Retinal pigment epithelial cell (primary cell): ENCODE measurements around the gene SMNDC1.

Experiments used
- DNase-seq: peaks from one replicate; pipeline ENCODE4 v3.0.0-alpha.2; 2010; ENCODE audit warnings: low read depth
- H3K4me3 ChIP-seq: 2 replicates; pipeline ENCODE4 v1.5.1; 2011; ENCODE audit warnings: mild to moderate bottlenecking, low read length, control low read depth, moderate library complexity
- TF ChIP-seq, protein P1 (sequence below): conservative IDR thresholded peaks from 2 replicates; pipeline ENCODE4 v1.5.1; 2011; ENCODE audit warnings: low read depth, low read length, control low read depth, inconsistent platforms

SMNDC1 gene

DNA sequence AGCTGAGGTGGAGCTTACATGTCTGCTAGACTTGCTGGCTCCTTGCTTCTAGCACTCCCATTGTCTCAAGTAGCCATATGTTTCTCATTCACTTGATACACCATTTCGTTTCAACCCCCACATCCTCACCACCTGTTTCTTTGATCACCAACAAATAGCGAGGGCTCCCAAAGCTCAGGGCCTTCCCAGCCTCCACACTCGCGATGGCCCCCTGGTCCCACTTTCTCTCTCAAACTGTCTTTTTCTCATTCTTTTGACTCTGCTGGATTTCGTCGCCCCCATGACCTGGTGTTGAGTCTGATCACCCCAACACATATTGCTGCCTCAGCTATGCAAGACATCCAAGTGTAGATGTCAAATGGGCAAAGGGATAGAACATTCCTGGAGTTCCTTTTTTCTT lies 26.0 kb upstream of the SMNDC1 start:
- H3K4me3 ChIP-seq: no peak overlapping the region
- no peak for DNase-seq
- TF ChIP-seq, protein P1, sequence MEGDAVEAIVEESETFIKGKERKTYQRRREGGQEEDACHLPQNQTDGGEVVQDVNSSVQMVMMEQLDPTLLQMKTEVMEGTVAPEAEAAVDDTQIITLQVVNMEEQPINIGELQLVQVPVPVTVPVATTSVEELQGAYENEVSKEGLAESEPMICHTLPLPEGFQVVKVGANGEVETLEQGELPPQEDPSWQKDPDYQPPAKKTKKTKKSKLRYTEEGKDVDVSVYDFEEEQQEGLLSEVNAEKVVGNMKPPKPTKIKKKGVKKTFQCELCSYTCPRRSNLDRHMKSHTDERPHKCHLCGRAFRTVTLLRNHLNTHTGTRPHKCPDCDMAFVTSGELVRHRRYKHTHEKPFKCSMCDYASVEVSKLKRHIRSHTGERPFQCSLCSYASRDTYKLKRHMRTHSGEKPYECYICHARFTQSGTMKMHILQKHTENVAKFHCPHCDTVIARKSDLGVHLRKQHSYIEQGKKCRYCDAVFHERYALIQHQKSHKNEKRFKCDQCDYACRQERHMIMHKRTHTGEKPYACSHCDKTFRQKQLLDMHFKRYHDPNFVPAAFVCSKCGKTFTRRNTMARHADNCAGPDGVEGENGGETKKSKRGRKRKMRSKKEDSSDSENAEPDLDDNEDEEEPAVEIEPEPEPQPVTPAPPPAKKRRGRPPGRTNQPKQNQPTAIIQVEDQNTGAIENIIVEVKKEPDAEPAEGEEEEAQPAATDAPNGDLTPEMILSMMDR: no peak

DNA sequence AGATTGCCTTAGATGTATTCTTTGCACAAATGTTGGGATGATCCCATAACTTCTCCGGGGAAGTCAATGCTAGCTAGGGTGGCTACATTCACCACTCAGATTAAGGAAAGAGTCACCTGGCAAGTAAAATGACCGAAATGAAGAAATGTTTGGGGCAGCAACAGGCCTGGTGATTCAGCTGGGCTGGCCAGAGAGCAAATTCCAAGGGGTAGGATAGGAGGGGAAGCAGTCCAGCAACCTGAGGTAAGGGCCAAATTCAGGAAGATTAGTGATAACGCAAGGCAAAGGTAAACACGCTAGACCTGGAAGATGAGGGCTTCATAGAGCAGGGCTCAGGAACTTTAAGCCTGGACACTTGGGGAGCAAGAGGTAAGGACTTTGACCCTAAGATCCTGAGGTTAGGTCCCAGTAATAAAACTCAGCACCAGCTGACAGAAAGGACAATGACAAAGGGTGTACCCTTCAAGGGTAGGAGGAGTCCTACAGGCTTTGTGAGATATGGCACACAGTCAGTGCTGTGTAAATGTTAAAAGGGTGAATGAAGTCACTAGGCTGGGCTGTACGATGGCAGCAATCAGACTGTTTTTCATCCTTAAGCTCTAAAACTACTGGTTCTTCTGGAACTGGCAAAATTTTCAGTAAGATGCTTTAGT lies 22.7 kb upstream of the SMNDC1 start:
- H3K4me3 ChIP-seq: no peak overlapping the region
- TF ChIP-seq, protein P1: no peak
- DNase-seq: no peak

DNA sequence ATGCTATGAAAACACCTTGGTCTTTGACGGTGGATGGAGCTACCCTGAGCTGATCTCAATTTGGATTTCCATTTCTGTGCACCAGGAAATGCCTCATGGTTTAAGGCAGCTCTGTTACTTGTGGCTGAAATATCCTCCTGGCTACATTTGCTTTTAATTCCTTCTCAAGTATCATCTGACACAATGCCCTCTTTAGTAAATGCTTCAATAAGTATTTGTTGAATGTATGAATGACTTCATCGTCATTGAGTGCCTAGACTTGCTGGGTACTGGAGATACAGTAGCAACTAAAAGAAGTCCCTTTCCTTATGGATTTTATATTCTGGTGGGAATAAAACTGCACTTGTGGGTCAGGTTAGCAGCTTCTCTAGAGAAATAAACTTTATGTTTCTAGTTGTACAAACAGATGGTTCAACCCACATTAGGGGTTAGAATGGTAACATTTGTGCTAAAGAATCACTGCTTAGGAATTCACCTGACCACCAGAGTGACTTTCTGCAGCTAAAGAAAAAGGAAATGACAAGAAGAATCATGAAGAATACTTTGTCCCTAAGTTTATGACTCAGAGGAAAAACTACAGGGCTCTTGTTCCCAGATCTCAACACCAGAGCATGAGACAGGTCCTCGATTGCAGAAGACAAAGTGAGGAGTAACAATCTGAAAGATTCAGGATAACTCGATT lies 21.8 kb upstream of the SMNDC1 start:
- TF ChIP-seq, protein P1: no peak
- no peak for DNase-seq
- no peak overlapping the region for H3K4me3 ChIP-seq

DNA sequence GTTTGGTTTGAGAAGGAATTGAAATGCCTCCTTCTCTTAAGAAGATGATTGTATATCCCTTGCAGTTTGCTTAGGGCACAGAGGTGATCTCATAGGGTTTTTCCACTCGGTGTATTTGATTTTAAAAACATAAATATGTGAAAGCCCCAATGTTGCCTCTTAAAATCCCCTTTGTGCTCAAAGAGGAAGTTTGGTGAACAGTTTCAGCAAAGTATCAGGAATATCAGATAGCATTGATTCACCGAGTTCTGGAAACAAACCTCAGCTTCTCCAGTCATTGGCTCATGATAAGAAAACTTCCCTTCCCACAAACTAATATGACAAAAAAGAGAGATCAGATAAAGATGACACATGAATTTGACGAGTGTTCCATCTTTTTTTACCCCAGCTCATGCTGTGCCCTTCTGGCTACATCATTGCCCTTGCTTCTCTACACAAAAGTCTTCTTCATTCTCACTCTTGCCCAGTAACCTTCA lies 20.1 kb upstream of the SMNDC1 start:
- TF ChIP-seq, protein P1: no peak
- no peak for DNase-seq
- no peak overlapping the region for H3K4me3 ChIP-seq

DNA sequence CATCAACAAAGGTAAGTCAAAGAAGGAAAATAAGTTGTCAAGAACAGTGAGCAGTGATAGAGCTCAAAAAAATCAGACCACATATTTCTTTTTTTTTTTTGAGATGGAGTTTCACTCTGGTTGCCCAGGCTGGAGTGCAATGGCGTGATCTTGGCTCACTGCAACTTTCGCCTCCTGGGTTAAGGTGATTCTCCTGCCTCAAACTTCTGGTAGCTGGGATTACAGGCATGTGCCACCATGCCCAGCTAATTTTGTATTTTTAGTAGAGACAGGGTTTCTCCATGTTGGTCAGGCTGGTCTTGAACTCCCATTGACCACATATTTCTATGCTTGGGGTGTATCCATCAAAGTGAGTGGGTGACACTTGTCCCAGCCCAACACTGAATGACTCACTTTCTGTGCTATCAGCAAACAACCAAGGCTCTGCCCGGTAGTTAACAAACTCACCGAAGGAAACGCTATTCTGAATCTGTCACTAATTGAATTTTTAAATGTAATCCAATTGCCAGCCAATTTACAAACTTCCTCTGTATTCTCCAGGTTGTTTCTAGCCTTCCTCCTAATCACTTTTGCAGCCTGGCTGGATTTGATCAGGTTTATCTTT lies 19.6 kb upstream of the SMNDC1 start:
- TF ChIP-seq, protein P1: no peak
- H3K4me3 ChIP-seq: no peak overlapping the region
- no peak for DNase-seq

DNA sequence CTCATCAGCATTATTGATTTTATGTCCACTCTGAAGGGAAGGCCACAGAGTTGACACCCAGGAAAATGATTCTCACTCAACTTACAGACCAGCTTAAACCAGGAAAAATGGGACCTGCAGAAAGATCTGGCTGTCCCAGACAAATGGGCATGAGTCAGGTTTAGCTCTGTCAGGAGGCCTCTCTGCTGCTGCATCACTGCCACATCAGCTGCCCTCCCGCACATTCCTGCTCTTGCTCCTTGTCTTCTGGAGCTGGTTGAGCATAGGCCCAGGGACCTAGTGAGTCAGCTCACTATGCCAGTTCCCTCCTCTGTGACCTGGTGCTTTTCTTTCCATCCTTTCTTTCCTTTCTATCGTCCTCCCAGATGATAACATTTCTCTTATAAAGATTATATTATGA lies 18.8 kb upstream of the SMNDC1 start:
- H3K4me3 ChIP-seq: no peak overlapping the region
- TF ChIP-seq, protein P1: no peak
- no peak for DNase-seq
